ENCODE data around the gene SYTL1. TPM values are rescaled to one million over a fixed set of nuclear protein-coding genes. Genes with fewer than 3 reads are reported as not detected.

The SYTL1 gene
- total and polyA plus RNA-seq, 12 donors: 0.22 to 10.9 (median 1.0) TPM; not detected in 2

DNA sequence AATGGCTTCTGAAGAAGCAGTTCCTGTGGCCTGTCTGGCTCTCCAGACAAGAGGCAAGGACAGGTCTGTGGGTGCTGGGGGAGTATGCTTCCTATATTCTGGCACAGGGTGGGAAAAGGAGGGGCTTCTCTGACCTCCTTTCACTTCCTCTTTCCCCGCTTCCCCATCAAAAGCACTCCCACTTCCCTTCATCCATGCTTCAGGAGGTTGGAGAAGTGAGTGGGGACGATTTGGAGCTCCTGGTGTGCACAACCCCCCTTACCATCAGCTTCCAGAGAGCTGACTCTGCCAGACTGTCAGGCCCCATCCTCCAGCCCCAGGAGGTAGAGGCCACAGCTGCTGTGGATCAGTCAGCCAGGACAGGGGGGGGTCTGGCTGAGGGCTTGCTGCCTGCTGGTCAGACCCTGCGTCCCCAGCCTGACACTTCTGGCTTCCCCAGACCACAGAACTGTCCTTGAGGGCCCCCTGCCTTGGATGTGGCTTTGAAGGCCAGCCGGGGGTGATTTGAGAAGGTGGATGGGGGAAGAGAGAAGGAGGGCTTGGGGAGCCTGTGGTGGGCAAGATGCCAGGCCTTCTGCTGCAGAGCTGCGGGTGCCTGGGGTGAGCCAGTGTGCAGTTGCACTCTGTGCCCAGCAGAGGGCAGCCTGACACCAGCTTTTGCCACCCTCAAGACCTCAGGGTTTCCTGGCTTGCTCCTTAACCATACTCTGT, 41.3 kb upstream of the SYTL1 start:
- Histone ChIP-seq H3K4me3 (no peak overlapping the region), H3K4me1 (replicated peaks in 1 of 2) (peaks cover 0 to 29% of the 10 kb centered on the region in 2 donors), H3K36me3 (replicated peaks in 1 of 2) (peaks cover 0 to 65% of the 10 kb centered on the region in 2 donors), H3K27me3 (no peaks in the 10 kb centered on the region), H3K27ac (peak overlapping the region in 4 of 5 donors; percentile 20 to 89 (median 66)), H3K9me3 (replicated peaks in 1 of 3) (no peaks in the 10 kb centered on the region)
- 24 to 40% (median 33%) methylated on average over 4 to 5 of the region's 5 CpGs for WGBS, 4 donors
- intact Hi-C loops (cut with DNase I): loop anchor here (2.0 to 10.0 kb wide), 4 partner anchors 54 to 314 kb away; partner anchors contain the start of gene GPR3 (in 1 of the 2)
- TF ChIP-seq POLR2A (IDR thresholded peaks at IDR 0.05): no peak
- TF ChIP-seq, protein P1, sequence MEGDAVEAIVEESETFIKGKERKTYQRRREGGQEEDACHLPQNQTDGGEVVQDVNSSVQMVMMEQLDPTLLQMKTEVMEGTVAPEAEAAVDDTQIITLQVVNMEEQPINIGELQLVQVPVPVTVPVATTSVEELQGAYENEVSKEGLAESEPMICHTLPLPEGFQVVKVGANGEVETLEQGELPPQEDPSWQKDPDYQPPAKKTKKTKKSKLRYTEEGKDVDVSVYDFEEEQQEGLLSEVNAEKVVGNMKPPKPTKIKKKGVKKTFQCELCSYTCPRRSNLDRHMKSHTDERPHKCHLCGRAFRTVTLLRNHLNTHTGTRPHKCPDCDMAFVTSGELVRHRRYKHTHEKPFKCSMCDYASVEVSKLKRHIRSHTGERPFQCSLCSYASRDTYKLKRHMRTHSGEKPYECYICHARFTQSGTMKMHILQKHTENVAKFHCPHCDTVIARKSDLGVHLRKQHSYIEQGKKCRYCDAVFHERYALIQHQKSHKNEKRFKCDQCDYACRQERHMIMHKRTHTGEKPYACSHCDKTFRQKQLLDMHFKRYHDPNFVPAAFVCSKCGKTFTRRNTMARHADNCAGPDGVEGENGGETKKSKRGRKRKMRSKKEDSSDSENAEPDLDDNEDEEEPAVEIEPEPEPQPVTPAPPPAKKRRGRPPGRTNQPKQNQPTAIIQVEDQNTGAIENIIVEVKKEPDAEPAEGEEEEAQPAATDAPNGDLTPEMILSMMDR (IDR thresholded peaks at IDR 0.05): peak; percentile 95 to 99 (median 98)
- DNase-seq: peak; percentile 78 to 95 (median 86)

DNA sequence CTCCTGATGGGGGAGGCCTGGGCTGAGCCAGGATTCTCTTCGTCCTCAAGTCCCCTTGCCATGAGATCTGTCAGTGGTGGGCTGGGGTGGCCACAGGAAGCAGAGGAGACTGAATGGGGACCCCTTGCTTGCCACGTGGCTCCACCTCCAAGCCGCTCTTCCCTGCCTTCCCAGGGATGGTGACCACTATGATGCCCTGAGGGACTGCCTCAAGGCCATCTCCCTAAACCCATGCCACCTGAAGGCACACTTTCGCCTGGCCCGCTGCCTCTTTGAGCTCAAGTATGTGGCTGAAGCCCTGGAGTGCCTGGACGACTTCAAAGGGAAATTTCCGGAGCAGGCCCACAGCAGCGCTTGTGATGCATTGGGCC, 40.8 kb upstream of the SYTL1 start:
- peaks cover 0 to 59% of the 10 kb centered on the region in 2 donors for H3K36me3 ChIP-seq (replicated peaks in 1 of 2)

DNA sequence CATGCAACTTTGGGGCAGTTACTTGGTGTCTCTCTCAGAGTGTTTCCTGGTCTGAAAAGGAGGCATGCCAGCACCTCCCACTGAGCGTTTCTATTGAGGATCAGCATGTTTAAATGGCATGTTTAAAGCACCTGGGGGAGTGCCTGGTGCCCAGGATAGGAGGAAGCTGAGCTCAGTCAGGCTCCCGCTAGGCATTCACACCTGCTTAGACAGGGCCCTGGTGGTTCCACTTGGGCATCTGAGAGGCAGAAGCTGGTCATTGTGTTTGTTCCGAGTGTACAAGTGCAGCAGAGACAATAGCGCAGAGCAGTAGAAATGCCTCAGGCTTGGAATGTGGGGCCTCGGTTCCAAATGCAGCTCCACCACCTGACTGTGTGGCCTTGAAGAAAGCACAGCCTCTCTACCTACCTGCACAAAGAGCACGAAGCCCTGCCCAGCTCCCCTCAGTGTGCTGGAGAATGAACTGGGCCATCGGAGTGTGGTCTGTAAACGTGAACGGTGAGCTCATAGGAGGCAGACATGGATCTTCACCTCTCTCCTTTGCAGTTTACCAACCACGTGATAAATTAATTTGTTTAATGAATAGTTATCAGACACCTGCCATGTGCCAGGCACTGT, 40.1 kb upstream of the SYTL1 start:
- H3K36me3 ChIP-seq (replicated peaks in 1 of 2): peaks cover 0 to 55% of the 10 kb centered on the region in 2 donors
- no peaks in the 10 kb centered on the region for H3K9me3 ChIP-seq (replicated peaks in 1 of 3)
- peak overlapping the region in 1 of 5 donors; percentile 85 for H3K27ac ChIP-seq
- intact Hi-C loops (cut with DNase I): loop anchor here (2.0 to 10.0 kb wide), 4 partner anchors 53 to 313 kb away; partner anchors contain the start of gene GPR3 (in 1 of the 2)
- no peaks in the 10 kb centered on the region for H3K27me3 ChIP-seq
- WGBS, 4 donors: 81 to 86% (median 83%) methylated on average over 6 to 10 of the region's 10 CpGs
- H3K4me3 ChIP-seq: no peak overlapping the region
- peak in 1 of 7 donors; percentile 57 for DNase-seq
- peaks cover 0 to 29% of the 10 kb centered on the region in 2 donors for H3K4me1 ChIP-seq (replicated peaks in 1 of 2)
- TF ChIP-seq, protein P1 (IDR thresholded peaks at IDR 0.05): no peak
- no peak for TF ChIP-seq POLR2A (IDR thresholded peaks at IDR 0.05)

More for the DNA sequence above, 40.8 kb upstream of the SYTL1 start:
- no peaks in the 10 kb centered on the region for H3K9me3 ChIP-seq (replicated peaks in 1 of 3)
- no peak overlapping the region for H3K4me3 ChIP-seq
- H3K4me1 ChIP-seq (replicated peaks in 1 of 2): peaks cover 0 to 29% of the 10 kb centered on the region in 2 donors
- WGBS, 4 donors: 74 to 77% (median 75%) methylated on average over 6 to 8 of the region's 8 CpGs
- DNase-seq: no peak
- peak overlapping the region in 2 of 5 donors; percentile 85 to 89 for H3K27ac ChIP-seq
- TF ChIP-seq POLR2A (IDR thresholded peaks at IDR 0.05): no peak
- TF ChIP-seq, protein P1 (IDR thresholded peaks at IDR 0.05): no peak
- H3K27me3 ChIP-seq: no peaks in the 10 kb centered on the region
- intact Hi-C loops (cut with DNase I): loop anchor here (2.0 to 10.0 kb wide), 4 partner anchors 54 to 314 kb away; partner anchors contain the start of gene GPR3 (in 1 of the 2)

DNA sequence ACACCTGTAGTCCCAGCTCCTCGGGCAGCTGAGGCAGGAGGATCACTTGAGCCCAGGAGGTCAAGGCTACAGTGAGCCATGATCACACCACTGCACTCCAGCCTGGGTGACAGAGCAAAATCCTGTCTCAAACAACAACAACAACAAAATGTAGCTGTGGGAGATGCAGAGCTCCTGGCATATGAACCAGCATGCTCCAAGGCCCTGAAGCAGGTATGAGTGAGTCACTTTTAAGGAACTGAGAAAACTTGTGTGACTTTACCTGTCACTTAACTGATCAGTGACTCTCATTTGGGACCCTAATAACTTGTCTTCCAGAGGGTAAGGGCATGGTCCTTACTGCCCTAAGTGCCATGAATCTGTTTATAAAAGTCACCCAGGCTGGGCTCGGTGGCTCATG, 39.2 kb upstream of the SYTL1 start:
- WGBS, 4 donors: 72 to 89% (median 82%) methylated on average over 2 of the region's 2 CpGs
- H3K4me3 ChIP-seq: no peak overlapping the region
- H3K27me3 ChIP-seq: no peaks in the 10 kb centered on the region
- no peak for DNase-seq
- TF ChIP-seq, protein P1 (IDR thresholded peaks at IDR 0.05): no peak
- TF ChIP-seq POLR2A (IDR thresholded peaks at IDR 0.05): no peak
- peaks cover 0 to 48% of the 10 kb centered on the region in 2 donors for H3K36me3 ChIP-seq (replicated peaks in 1 of 2)
- intact Hi-C loops (cut with DNase I): loop anchor here (5.0 to 10.0 kb wide), 3 partner anchors 52 to 312 kb away; partner anchors contain the start of gene GPR3 (in 1 of the 2)
- H3K9me3 ChIP-seq (replicated peaks in 1 of 3): no peaks in the 10 kb centered on the region
- no peak overlapping the region for H3K27ac ChIP-seq
- H3K4me1 ChIP-seq (replicated peaks in 1 of 2): peaks cover 0 to 29% of the 10 kb centered on the region in 2 donors

Measured in adrenal gland (tissue), 12 donors.